Mammary epithelial cell (primary cell): Measurements from ENCODE around the gene ACOX2.

ENCODE experiments used
- EZH2 ChIP-seq: IDR thresholded peaks from 2 replicates; pipeline ENCODE4 v1.6.1; 2012; ENCODE audit warnings: low read length, inconsistent platforms, borderline replicate concordance
- TF ChIP-seq, protein P1 (sequence below), 2 donors: IDR thresholded peaks in 1 of 2; conservative IDR thresholded peaks in 1 of 2; 2 replicates each; pipeline ENCODE4 v1.5.1; 2011 to 2012; ENCODE audit warnings: inconsistent platforms in 2 of 2, low read length in 2 of 2, mild to moderate bottlenecking in 2 of 2, control low read depth in 1 of 2, low read depth in 1 of 2; ENCODE audit not compliant: insufficient read depth in 1 of 2; ENCODE audit errors: extremely low read depth in 1 of 2

DNA sequence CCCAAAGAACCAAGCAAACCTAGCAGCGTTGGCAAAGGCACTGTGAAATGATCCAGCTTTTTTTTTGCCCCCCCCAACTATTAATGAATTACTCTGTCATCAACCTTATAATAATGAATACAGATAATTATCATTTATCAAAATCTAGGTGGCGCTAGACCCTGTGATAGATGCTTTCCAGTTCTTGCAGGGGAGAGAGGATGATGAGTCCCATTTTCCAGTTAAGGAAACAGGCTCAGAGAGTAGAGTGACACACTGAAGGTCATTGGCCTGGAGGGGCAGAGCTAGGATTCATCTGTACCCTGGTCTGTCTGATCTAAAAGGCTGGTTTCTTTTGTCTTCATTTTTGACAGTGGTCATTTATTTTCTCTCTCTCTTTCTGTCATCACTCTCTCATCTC is 5.0 kb downstream of the ACOX2 start:
- TF ChIP-seq, protein P1, sequence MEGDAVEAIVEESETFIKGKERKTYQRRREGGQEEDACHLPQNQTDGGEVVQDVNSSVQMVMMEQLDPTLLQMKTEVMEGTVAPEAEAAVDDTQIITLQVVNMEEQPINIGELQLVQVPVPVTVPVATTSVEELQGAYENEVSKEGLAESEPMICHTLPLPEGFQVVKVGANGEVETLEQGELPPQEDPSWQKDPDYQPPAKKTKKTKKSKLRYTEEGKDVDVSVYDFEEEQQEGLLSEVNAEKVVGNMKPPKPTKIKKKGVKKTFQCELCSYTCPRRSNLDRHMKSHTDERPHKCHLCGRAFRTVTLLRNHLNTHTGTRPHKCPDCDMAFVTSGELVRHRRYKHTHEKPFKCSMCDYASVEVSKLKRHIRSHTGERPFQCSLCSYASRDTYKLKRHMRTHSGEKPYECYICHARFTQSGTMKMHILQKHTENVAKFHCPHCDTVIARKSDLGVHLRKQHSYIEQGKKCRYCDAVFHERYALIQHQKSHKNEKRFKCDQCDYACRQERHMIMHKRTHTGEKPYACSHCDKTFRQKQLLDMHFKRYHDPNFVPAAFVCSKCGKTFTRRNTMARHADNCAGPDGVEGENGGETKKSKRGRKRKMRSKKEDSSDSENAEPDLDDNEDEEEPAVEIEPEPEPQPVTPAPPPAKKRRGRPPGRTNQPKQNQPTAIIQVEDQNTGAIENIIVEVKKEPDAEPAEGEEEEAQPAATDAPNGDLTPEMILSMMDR (conservative IDR thresholded peaks at IDR 0.05 in 1 of 2, IDR thresholded peaks at IDR 0.05 in 1 of 2; ENCODE audit: extremely low read depth in 1 of 2, insufficient read depth in 1 of 2, low read depth in 1 of 2, low read length in 2 of 2), result peak; percentile 29 to 39
- TF ChIP-seq EZH2, result no peak
